Measurements from ENCODE around the gene TRIM69. TPM values are rescaled to one million over a fixed set of nuclear protein-coding genes. Genes with fewer than 3 reads are reported as not detected.
A peak's percentile ranks its signal among the peaks of the same experiment; 100 is the strongest.
"Not testable (repeated sequence)": the region's sequence is repeated elsewhere in the genome, so short reads cannot be mapped to it uniquely, and the experiment has no call there.

TRIM69 gene, protein sequence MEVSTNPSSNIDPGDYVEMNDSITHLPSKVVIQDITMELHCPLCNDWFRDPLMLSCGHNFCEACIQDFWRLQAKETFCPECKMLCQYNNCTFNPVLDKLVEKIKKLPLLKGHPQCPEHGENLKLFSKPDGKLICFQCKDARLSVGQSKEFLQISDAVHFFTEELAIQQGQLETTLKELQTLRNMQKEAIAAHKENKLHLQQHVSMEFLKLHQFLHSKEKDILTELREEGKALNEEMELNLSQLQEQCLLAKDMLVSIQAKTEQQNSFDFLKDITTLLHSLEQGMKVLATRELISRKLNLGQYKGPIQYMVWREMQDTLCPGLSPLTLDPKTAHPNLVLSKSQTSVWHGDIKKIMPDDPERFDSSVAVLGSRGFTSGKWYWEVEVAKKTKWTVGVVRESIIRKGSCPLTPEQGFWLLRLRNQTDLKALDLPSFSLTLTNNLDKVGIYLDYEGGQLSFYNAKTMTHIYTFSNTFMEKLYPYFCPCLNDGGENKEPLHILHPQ
- total RNA-seq, result 10 to 100 TPM in 1 of 2 donors, 1 to 10 TPM in 1; 5.7 to 13.1 TPM
- 8.8 TPM for polyA plus RNA-seq (2013, experiment 1 of 2)
- 11.8 TPM for polyA plus RNA-seq (2013, experiment 2 of 2)
- long read RNA-seq, experiment 1, partial matches to known transcripts, result 0 of 4 reads
- long read RNA-seq, experiment 1, other reads (novel, unspliced or antisense), result 2 of 4 reads
- long read RNA-seq, experiment 2, transcript TRIM69-207 (2 exons, 3,190 nt), result major isoform, 6 of 7 reads
- long read RNA-seq, experiment 2, partial matches to known transcripts, result 0 of 7 reads
- long read RNA-seq, experiment 2, other reads (novel, unspliced or antisense), result 1 of 7 reads
- long read RNA-seq, experiment 3, transcript TRIM69-207 (2 exons, 3,190 nt), result major isoform, 22 of 22 reads
- long read RNA-seq, experiment 3, partial matches to known transcripts, result 0 of 22 reads
- long read RNA-seq, experiment 3, other reads (novel, unspliced or antisense), result 0 of 22 reads
- long read RNA-seq, experiment 4, transcript TRIM69-207 (2 exons, 3,190 nt), result major isoform, 7 of 8 reads
- long read RNA-seq, experiment 4, partial matches to known transcripts, result 0 of 8 reads
- long read RNA-seq, experiment 4, other reads (novel, unspliced or antisense), result 1 of 8 reads

DNA sequence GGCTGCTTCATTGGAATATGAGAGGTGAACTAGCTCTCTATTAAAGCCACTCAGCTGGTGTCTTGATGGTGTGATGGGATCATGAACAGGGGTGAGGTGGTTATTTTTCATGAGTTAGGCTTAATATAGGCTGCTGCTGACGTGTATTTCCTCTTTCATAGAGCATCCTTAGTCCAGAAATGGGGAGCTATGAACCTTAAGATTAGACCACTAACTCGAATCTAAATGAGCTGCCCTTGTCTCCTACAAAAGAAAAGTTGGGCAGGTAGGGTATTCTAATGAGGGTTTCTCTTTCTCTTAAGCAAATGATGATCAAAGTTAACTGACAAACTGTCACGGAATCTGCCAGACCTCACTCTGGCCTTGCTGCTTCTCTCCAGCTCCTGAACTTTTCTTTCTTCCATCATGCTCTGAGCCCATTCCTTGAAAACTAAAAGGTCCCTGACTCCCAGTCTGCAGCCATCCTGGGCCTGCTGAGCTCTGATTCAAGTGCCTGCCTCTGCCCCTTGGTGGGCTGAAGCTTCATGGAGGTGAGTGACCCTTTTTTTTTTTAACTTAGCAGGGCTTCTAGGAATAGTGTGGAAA is at the start of gene TRIM69:
TRIM69 (plus strand) TSS at position 348 of the 585 bp plus-strand sequence; CDS start at position 525, 177 bp downstream.
- Mint-ChIP-seq H3K36me3 (ENCODE audit: low read depth) (no peaks in the 10 kb centered on the region), H3K27ac (peak within 1 kb of the TSS; percentile 10), H3K27me3 (ENCODE audit: insufficient read depth) (no peaks in the 10 kb centered on the region), H3K4me1 (peaks cover 5% of the 10 kb centered on the region), H3K4me3 (no peak within 1 kb of the TSS), H3K9me3 (peaks cover 9% of the 10 kb centered on the region)
- H3K4me1 ChIP-seq (ENCODE audit: control insufficient read depth, insufficient read depth, low read length), result no peaks in the 10 kb centered on the region
- H3K27me3 ChIP-seq (ENCODE audit: control insufficient read depth, insufficient read depth, low read length, poor library complexity, severe bottlenecking), result no peaks in the 10 kb centered on the region
- no peak for DNase-seq
- H3K27ac ChIP-seq (ENCODE audit: low read depth, low read length), result no peak within 1 kb of the TSS
- no peaks in the 10 kb centered on the region for H3K9me3 ChIP-seq (ENCODE audit: control insufficient read depth, low read length)
- no peak within 1 kb of the TSS for H3K9ac ChIP-seq (ENCODE audit: extremely low read depth, low read length, poor library complexity, severe bottlenecking)
- H3K4me3 ChIP-seq (ENCODE audit: low read length), result no peak within 1 kb of the TSS
- TF ChIP-seq, protein P1, sequence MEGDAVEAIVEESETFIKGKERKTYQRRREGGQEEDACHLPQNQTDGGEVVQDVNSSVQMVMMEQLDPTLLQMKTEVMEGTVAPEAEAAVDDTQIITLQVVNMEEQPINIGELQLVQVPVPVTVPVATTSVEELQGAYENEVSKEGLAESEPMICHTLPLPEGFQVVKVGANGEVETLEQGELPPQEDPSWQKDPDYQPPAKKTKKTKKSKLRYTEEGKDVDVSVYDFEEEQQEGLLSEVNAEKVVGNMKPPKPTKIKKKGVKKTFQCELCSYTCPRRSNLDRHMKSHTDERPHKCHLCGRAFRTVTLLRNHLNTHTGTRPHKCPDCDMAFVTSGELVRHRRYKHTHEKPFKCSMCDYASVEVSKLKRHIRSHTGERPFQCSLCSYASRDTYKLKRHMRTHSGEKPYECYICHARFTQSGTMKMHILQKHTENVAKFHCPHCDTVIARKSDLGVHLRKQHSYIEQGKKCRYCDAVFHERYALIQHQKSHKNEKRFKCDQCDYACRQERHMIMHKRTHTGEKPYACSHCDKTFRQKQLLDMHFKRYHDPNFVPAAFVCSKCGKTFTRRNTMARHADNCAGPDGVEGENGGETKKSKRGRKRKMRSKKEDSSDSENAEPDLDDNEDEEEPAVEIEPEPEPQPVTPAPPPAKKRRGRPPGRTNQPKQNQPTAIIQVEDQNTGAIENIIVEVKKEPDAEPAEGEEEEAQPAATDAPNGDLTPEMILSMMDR (conservative IDR thresholded peaks at IDR 0.05), result no peak
- WGBS, 2 experiments (ENCODE audit: insufficient coverage in 1 of 2, insufficient read length in 1 of 2), result 80 to 93% methylated on average over 3 of the region's 3 CpGs
- no peaks in the 10 kb centered on the region for H3K36me3 ChIP-seq (ENCODE audit: control insufficient read depth, insufficient read depth, low read length)

DNA sequence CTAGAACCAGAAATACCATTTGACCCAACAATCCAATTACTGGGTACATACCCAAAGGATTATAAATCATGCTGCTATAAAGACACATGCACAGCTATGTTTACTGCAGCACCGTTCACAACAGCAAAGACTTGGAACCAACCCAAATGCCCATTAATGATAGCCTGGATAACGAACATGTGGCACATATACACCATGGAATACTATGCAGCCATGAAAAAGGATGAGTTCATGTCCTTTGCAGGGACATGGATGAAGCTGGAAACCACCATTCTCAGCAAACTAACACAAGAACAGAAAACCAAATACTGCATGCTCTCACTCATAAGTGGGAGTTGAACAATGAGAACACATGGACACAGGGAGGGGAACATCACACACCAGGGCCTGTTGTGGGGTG is 47.0 kb upstream of the TRIM69 start:
- not testable (repeated sequence) for H3K27me3 ChIP-seq (ENCODE audit: control insufficient read depth, insufficient read depth, low read length, poor library complexity, severe bottlenecking); H3K4me1 ChIP-seq (ENCODE audit: control insufficient read depth, insufficient read depth, low read length); H3K9me3 ChIP-seq (ENCODE audit: control insufficient read depth, low read length); H3K9ac ChIP-seq (ENCODE audit: extremely low read depth, low read length, poor library complexity, severe bottlenecking); H3K4me3 Mint-ChIP-seq; H3K4me3 ChIP-seq (ENCODE audit: low read length); H3K36me3 Mint-ChIP-seq (ENCODE audit: low read depth); H3K27ac Mint-ChIP-seq; DNase-seq; H3K27ac ChIP-seq (ENCODE audit: low read depth, low read length); H3K27me3 Mint-ChIP-seq (ENCODE audit: insufficient read depth); H3K36me3 ChIP-seq (ENCODE audit: control insufficient read depth, insufficient read depth, low read length); H3K4me1 Mint-ChIP-seq
- WGBS, 2 experiments (ENCODE audit: insufficient coverage in 1 of 2, insufficient read length in 1 of 2), result 80 to 88% methylated on average over 2 of the region's 2 CpGs
- peaks cover 38% of the 10 kb centered on the region for H3K9me3 Mint-ChIP-seq

DNA sequence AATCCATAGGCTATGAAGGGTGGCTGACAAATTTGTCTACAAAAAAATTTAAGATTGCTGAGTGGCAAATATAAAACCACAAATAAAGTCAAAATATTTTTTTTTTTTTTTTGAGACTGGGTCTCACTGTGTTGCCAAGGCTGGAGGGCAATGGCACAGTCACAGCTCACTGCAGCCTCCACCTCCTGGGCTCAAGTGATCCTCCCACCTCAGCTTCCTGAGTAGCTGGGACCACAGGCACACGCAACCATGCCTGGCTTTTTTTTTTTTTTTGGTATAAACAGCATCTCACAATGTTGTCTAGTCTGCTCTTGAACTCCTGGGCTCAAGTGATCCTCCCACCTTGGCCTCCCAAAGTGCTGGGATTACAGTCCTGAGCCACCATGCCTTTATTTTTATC is 46.1 kb upstream of the TRIM69 start:
- H3K9me3 ChIP-seq (ENCODE audit: control insufficient read depth, low read length); H3K27me3 ChIP-seq (ENCODE audit: control insufficient read depth, insufficient read depth, low read length, poor library complexity, severe bottlenecking); H3K9ac ChIP-seq (ENCODE audit: extremely low read depth, low read length, poor library complexity, severe bottlenecking); H3K4me1 Mint-ChIP-seq; H3K4me1 ChIP-seq (ENCODE audit: control insufficient read depth, insufficient read depth, low read length); DNase-seq; H3K27ac Mint-ChIP-seq; H3K36me3 ChIP-seq (ENCODE audit: control insufficient read depth, insufficient read depth, low read length); H3K27me3 Mint-ChIP-seq (ENCODE audit: insufficient read depth); H3K4me3 Mint-ChIP-seq; H3K36me3 Mint-ChIP-seq (ENCODE audit: low read depth); H3K4me3 ChIP-seq (ENCODE audit: low read length); H3K27ac ChIP-seq (ENCODE audit: low read depth, low read length): not testable (repeated sequence)
- WGBS, 2 experiments (ENCODE audit: insufficient coverage in 1 of 2, insufficient read length in 1 of 2), result 50 to 81% methylated on average over 1 of the region's 1 CpG
- H3K9me3 Mint-ChIP-seq, result peaks cover 34% of the 10 kb centered on the region
